ENCODE data around the gene SRBD1.
"Not testable (repeated sequence)": the region's sequence is repeated elsewhere in the genome, so short reads cannot be mapped to it uniquely, and the experiment has no call there.

Gene SRBD1

GRCh38 chr2:45460825-45461224, 150.2 kb downstream of the SRBD1 start:
- no peak for DNase-seq

GRCh38 chr2:45459860-45460259, 151.2 kb downstream of the SRBD1 start:
- DNase-seq = no peak

GRCh38 chr2:45458909-45459563, 152.0 kb downstream of the SRBD1 start:
- DNase-seq = no peak

GRCh38 chr2:45457211-45457945, 153.7 kb downstream of the SRBD1 start:
- no peak for DNase-seq

- DNase-seq = no peak
Observed at GRCh38 chr2:45452866-45453265, 158.2 kb downstream of the SRBD1 start.

- no peak for DNase-seq
Observed at GRCh38 chr2:45450634-45451033, 160.4 kb downstream of the SRBD1 start.

- DNase-seq = no peak
Observed at GRCh38 chr2:45448217-45448616, 162.8 kb downstream of the SRBD1 start.

GRCh38 chr2:45446016-45446415, 165.1 kb downstream of the SRBD1 start:
- DNase-seq = no peak

- DNase-seq = no peak
Observed at GRCh38 chr2:45445037-45445436, 166.0 kb downstream of the SRBD1 start.

GRCh38 chr2:45443012-45443411, 168.1 kb downstream of the SRBD1 start:
- DNase-seq = no peak

- no peak for DNase-seq
Observed at GRCh38 chr2:45442026-45442425, 169.0 kb downstream of the SRBD1 start.

- no peak for DNase-seq
Observed at GRCh38 chr2:45441571-45441970, 169.5 kb downstream of the SRBD1 start.

GRCh38 chr2:45439788-45440773, 171.0 kb downstream of the SRBD1 start:
- DNase-seq = no peak

- DNase-seq = no peak
Observed at GRCh38 chr2:45438872-45439665, 172.0 kb downstream of the SRBD1 start.

- no peak for DNase-seq
Observed at GRCh38 chr2:45436456-45436855, 174.6 kb downstream of the SRBD1 start.

- DNase-seq = no peak
Observed at GRCh38 chr2:45435316-45435715, 175.8 kb downstream of the SRBD1 start.

- no peak for DNase-seq
Observed at GRCh38 chr2:45433363-45433762, 177.7 kb downstream of the SRBD1 start.

- no peak for DNase-seq
Observed at GRCh38 chr2:45432406-45432805, 178.7 kb downstream of the SRBD1 start.

GRCh38 chr2:45426025-45426424, 185.0 kb downstream of the SRBD1 start:
- DNase-seq = not testable (repeated sequence)

GRCh38 chr2:45422921-45423320, 188.1 kb downstream of the SRBD1 start:
- DNase-seq = no peak

GRCh38 chr2:45418532-45418931, 192.5 kb downstream of the SRBD1 start:
- DNase-seq = no peak

GRCh38 chr2:45415534-45416123, 195.4 kb downstream of the SRBD1 start:
- DNase-seq = no peak

Measured in activated CD4-positive, alpha-beta T cell treated with anti-CD3 and anti-CD28 coated beads, Interleukin-10, Interleukin-2, amounts not matched to agents 100 ng/mL and 50 ng/mL, durations not matched to agents 16 hours and 8 hours (primary cell).